Left kidney (tissue), 2 donors: ENCODE results near the gene DHX8. TPM values are rescaled to one million over a fixed set of nuclear protein-coding genes. Genes with fewer than 3 reads are reported as not detected.

Source experiments
- DNase-seq: peaks from one replicate; pipeline ENCODE4 v3.0.0-alpha.2; 2013
- polyA plus RNA-seq: library from polyadenylated mRNA; unstranded; fragments of 120-200 nt; gene quantifications from one replicate; pipeline ENCODE4 v1.2.1, GENCODE V29; 2013; ENCODE audit not compliant: insufficient read length

Gene DHX8
- polyA plus RNA-seq, 1 donor, result 45.2 TPM

GRCh38 chr17:43546319-43547188, 62.8 kb downstream of the DHX8 start, which contains the start of gene ETV4:
ETV4 (minus strand) TSS chr17:43546340; CDS start chr17:43545617, 723 bp downstream.
- DNase-seq, result peak; percentile 93

DNA sequence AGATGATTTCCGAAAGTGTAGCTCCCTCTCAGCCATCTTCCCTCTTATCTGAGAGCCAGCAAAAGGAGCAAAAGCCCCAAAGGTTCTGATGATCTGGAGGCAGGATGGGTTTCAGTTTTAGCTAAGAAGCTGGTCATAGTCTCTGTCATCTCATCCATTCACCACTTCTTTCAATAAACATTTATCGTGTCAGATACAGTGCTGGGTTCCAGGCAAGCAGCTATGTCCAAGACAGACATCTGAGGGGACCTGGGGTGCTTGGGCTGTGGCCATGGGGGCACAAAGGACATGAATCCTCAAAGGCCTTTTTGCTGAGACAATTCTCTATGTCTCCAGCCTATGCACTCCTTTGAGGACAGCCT, 63.4 kb downstream of the DHX8 start:
- DNase-seq, result no peak

DNA sequence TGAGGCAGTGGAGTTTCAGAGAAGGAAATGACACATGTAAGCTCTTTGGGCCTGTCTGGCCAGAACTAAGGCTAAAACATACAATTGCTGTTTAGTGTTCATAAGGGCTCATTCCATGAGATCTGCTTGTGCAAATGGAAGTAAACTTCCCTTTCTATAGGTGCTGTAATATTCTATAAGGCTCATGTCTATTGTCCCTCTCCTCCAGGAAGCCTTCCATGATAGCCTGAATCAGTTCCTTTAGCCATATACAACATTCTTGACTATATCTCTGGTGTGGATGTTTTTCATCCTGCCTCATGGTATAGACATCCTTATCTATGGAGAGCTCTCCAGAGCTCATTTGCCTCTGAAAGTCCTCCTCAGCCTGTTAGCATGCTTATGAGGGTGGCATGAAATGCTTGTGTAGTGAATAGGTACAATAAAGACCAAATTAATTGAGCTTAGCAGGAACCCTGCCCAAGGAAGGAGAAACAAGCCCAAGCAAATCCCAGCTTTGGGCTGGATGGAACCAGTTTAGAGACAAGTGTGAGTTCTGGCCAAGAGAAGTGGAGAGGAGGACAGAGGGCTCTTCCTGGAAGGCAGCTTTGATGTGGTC, 64.0 kb downstream of the DHX8 start:
- DNase-seq, result no peak

- DNase-seq, result no peak
Observed at GRCh38 chr17:43548689-43549379, 65.1 kb downstream of the DHX8 start.

DNA sequence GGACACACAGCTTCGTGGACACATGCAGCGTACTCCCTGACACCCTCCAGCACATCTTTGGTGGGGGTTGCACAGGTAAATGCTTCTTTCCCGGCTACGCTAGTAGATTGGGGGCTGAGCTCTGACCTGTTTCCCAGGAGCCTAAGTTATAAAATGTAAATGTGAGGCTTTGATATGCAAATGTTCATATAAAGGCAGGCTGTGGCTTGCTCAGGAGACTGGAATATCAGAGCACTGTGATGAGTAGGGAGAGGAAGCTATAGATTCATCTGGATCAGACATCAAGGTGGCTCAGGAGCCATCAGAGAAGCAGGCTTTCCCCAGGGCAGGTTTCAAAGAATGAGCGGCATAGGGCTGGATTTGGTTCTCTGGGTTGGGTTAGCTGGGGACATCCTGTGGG, 65.7 kb downstream of the DHX8 start:
- DNase-seq, result no peak

DNA sequence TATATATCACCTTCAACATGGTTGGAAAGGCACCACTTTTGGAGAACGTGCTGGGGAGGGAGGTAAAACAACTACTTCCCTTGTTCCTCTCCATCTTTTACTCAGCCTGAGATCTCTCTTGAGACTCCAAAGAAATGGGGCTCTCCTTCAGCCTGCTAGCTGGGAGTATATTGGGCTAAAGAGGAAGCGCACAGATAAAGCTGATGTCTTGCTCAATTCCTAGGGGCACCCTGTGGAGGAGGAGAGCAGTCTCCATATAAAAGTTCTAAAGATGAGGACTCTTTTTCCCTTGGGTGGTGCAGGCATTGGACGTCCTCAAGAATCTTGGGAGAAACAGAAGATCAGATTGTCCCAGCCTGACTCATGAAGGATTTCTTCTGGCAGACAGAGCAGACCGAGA, 67.0 kb downstream of the DHX8 start:
- DNase-seq, result no peak

DNA sequence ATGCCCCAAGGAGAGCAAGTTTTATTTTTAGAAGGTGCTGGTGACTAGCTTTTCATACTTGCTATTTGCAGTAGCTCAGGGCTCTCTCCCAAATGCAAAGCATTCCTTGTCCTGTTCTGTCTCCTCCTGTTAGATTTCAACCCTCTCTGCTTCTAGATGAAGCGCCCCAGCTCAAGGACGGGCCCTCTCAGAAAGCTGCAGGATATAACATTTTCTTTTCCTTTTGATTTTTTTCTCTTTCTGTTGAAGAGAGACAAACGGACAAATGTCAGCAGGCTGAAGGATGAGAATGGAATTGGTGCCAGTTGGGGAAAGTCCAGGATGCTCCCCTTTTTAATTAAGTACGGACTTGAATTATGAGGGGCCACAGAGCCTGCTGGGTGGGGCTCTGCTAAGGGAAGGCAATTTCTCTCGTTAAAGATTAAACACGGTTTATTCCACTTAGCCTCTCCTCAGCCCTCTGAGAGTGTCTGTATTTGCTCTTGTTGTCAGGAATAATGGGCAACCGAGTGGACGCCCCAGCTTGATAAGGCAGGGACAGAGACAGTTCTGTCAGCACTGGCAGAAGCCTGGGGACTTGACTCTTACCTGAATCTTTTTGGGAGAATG, 68.6 kb downstream of the DHX8 start:
- DNase-seq, result no peak

DNA sequence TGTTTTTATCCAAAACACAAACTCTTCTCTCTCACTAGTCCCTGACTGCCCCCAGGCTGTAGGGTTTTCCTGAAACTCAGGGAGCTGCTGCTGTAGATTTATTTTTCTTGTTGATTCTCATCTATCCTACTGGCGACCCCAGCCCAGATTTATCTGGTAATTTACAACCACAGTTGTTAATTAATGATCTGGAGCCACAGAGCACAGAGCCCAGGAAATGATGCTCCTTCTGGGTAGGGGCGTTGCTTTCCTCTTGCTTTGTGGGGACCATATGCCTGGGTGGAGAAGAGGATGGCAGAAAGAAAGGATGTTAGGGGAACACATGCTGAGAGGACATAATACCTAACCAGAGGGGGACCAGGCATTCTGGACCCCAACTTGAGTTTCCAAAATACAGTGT, 69.8 kb downstream of the DHX8 start:
- DNase-seq, result no peak

DNA sequence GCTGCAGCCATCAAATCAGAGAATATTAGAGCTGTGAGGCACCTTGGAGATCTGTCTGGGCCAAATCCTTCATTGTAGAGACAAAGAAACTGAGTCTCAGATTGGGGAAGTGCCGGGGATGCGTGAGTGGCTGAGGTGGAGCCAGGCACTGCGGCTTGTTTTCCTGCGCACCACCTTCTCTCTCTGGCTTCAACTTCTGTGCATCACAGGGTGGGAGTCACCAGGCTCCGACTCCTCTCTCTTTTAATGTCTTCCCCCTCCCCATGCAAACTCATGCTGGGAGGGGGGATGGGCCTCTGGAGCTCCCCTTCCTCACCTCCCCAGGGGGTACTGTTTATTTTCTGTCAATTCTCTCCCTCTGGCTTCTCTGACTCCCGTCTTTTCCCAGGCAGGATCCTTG, 71.1 kb downstream of the DHX8 start:
- no peak for DNase-seq

- DNase-seq, result no peak
Observed at GRCh38 chr17:43556292-43556691, 72.5 kb downstream of the DHX8 start.

DNA sequence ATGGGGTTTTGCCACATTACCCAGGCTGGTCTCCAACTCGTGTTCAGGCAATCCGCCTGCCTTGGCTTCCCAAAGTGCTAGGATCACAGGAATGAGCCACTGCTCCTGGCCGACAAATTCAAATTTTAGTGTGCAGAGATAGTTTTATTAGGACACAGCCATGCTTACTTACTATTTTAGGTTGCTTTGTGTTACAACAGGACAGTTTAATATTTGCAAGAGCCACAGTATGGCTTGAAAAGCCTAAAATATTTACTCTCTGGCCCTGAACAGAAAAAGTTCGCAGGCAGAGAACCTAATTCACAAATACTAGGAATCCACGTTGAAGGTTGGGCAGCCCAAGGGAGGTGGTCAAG, 75.0 kb downstream of the DHX8 start:
- no peak for DNase-seq

GRCh38 chr17:43559161-43559816, 75.5 kb downstream of the DHX8 start:
- no peak for DNase-seq

DNA sequence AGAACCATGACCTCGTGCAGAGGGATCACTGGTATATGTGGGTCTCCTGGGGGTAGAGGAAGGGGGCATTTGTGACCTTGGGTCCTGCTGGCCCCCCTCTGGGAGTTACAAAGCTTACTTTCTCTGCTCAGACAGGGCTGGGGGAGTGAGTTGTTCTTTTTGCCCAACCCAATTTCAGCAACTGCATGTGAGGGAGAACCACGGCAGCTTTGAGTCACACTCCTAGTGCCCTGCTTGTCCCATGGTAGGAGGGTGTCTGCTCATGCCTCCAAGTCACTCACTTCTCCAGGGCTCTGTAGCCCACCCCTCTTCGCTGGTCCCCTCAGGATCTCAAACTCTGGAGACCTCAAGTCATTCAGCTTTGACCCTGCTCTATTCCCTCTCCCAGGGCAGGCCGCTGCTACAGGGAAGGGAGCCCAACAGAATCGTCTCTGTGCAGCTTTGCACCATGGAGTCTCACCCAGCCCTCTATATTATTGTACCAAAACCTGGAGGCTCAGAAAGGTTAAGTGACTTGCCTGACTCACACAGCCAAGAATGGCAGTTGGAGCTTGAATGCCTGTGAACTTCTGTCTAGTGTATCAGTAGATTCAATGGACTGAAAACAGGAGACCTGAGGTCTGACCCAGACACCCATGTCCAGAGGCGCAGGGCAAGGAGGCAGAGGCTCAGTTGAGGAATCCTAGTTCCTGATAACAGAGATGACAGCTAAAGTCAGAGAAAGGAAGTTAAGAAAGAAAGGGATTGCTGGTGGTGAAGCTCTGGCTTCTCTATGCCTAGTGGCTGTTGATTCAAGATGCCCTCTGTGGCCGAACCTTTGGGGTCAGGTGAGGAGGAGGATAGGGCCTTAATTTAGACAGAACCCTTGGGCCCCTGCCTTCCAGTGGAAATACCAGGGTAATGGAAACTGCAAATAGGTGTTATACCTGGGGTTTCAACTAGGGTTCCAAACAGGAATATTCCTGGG, 77.0 kb downstream of the DHX8 start:
- DNase-seq, result no peak

- DNase-seq, result no peak
Observed at GRCh38 chr17:43562679-43563599, 79.2 kb downstream of the DHX8 start.

DNA sequence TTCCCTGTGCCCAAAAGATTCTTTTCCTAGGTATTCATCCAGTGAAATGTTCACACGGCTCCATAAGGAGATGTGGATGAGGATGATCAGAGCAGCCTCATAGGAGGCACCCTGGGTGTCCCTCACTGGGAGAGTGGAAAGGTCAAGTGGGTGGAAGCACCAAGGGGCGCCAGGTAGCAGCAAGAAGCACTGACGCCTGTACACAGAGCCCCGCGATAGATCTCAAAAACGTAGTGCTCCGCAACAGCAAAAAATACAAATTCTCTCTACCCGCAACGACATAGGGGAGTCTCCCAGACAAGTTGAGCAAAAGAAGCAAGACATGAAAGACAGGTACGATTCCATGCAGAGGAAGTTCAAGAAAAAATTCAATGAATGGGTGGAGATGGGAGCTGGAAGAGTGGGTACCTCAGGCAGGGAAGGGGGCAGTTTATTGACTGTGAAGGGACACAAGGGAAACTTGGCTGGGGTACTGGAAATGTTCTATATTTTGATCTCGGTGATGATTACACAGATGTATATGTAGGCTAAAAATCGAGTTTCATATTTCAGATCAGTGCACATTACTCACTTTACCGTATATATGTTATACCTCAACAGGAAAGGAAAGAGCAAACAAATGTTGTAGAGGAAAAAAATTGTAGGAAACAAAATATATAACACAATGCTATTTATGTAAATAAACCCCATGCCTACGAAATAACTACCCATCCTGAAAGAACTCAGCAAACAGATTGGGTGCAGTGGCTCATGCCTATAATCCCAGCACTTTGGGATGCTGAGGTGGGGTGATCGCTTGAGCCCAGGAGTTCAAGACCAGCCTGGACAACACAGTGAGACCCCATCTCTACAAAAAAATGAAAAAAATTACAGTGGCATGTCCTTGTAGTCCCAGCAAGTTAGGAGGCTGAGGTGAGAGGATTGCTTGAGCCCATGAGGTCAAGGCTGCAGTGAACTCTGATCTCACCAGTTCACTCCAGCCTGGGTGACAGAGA, 80.1 kb downstream of the DHX8 start:
- DNase-seq, result no peak

- DNase-seq, result no peak
Observed at GRCh38 chr17:43568506-43569082, 84.8 kb downstream of the DHX8 start.

DNA sequence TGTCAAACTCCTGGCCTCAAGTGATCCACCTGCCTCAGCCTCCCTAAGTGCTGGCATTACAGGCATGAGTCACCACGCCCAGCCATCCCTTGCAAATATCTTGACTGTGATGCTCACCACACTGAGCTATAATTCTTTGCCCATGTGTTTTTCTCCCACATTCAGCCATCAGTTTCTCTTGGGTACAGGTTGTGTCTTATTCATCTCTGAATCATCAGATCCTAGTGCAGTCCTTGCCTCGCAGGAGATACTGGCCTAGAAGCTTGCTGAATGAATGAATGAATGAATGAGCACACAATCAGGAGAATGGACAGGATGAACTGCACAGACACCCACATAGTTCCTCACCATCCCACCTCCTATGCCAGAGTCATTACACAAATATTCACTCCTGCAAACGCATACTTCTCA, 86.7 kb downstream of the DHX8 start:
- DNase-seq, result no peak

DNA sequence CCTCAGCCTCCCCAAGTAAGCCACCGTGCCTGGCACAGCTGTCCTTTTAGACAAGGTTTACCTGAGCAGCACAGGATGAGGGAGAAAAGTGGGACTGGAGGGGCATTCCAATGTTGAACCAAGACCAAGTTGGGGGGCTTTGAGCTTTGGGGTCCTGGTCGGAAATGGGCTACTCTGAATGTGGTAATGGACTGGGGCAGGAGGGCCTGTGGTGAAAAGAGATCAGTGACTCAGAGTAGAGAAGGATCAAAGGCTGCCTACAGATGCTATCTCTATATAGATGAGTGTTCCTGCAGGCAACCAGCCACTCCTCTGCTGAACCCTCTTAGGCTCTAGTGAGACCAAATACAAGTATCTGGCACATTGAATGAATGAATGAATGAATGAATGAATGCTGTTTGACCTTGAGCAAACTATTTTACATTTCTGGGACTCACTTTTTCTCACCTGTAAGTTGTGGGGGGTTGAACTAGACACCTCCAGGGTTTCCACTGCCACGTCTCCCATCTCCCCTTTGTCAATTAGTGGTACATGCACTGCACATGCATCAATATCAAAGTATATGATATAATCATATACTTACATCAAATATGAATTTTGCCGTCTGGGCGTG, 88.7 kb downstream of the DHX8 start:
- no peak for DNase-seq
